ENCODE results near the gene DNMT3A.
"Not testable (repeated sequence)": the region's sequence is repeated elsewhere in the genome, so short reads cannot be mapped to it uniquely, and the experiment has no call there.

The DNMT3A gene

DNA sequence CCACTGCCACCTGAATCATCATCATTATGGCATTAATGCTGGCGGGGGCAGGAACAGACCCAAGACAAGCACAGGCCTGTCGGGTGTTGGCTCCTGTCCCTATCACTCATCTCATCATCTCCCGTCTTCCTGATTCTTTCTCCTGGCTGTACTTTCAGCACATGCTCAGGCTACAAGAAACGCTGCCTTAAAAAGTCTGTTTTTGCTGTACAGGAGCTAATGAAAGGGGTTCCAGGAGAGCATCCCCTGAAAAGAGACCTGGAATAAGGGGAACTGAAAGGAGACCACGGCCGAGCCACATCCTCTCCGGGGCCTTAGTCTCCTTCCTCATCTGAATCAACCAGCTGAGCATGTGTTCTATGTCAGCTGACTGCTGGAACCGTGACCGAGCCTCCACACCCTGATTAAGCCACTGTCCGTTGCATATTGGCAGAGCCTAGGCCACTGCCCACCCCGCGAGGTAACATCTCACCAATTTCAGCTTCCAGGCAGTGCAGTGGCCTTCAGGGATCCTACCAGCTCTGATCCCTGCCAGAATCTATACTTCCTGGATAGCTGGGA lies 62.6 kb downstream of the DNMT3A start:
- no peak overlapping the region for H3K4me3 ChIP-seq (ENCODE audit: low read length)
- DNase-seq (ENCODE audit: low read depth): peak; percentile 28
- TF ChIP-seq, protein P1, sequence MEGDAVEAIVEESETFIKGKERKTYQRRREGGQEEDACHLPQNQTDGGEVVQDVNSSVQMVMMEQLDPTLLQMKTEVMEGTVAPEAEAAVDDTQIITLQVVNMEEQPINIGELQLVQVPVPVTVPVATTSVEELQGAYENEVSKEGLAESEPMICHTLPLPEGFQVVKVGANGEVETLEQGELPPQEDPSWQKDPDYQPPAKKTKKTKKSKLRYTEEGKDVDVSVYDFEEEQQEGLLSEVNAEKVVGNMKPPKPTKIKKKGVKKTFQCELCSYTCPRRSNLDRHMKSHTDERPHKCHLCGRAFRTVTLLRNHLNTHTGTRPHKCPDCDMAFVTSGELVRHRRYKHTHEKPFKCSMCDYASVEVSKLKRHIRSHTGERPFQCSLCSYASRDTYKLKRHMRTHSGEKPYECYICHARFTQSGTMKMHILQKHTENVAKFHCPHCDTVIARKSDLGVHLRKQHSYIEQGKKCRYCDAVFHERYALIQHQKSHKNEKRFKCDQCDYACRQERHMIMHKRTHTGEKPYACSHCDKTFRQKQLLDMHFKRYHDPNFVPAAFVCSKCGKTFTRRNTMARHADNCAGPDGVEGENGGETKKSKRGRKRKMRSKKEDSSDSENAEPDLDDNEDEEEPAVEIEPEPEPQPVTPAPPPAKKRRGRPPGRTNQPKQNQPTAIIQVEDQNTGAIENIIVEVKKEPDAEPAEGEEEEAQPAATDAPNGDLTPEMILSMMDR (conservative IDR thresholded peaks at IDR 0.05; ENCODE audit: low read length): no peak

DNA sequence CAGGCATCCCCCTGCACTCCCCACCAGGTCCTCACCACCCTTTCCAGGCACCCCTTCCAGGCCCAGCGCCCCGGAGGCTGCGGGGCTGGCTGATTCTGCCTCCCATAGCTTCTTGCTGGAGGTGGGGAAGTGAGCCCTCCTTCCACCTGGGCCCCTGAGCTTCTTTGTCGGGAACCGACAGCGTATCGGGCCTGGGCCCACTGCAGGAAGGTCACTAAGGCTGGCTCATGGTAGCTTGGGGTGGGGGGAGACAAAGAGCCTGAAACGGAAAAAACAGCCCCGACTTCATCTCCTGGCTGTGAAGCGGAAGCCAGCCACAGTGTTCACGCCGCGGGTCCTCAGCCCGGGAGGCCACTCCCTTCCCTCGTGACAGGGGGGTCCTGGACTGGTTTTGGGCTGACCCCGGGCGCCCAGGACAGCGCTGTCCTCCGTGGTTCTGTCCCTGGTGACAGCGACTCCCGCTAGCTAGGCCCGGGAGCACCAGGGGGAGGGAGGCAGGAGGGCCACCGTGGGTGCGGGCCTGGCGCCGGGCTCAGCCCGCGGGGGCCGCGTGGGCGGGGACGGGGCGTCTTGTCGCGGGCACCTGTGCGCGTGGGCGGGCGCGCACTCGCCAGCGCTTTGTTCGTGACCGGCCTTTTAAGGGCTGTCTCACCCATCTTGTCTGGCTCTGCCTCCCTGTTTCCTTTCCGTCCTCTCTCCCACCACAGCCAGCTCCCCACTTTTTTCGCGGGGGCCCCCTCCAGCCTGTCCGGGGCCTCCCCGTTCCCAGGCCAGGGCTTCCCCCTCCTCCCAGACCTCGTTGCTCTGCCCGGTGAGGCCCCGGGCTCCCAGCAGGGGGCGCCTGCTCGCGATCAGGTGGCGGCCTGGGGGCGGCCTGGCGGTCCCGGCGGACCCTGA lies 64.9 kb downstream of the DNMT3A start:
- no peak for DNase-seq (ENCODE audit: low read depth)
- TF ChIP-seq, protein P1 (conservative IDR thresholded peaks at IDR 0.05; ENCODE audit: low read length): peak; percentile 21
- no peak overlapping the region for H3K4me3 ChIP-seq (ENCODE audit: low read length)

DNA sequence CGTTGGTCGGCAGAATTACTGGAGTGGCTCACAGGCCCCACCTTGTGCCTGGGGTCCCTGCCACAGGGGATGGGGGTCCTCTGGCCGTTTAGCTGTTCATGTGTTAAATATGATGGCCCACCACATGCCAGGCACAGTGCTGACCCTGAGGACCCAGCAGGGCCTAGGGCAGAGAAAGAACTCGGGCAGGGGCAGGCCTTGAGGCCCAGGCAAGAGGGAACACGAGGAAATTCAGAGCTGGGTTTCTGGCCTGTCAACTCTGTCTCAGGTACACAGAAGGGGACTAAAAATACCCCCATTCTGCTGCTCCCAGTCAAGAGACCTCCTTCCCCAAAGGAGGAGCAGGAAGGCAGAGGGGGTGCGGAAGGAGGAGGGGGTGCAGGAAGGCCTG lies 66.2 kb downstream of the DNMT3A start:
- no peak overlapping the region for H3K4me3 ChIP-seq (ENCODE audit: low read length)
- DNase-seq (ENCODE audit: low read depth): no peak
- TF ChIP-seq, protein P1 (conservative IDR thresholded peaks at IDR 0.05; ENCODE audit: low read length): no peak

DNA sequence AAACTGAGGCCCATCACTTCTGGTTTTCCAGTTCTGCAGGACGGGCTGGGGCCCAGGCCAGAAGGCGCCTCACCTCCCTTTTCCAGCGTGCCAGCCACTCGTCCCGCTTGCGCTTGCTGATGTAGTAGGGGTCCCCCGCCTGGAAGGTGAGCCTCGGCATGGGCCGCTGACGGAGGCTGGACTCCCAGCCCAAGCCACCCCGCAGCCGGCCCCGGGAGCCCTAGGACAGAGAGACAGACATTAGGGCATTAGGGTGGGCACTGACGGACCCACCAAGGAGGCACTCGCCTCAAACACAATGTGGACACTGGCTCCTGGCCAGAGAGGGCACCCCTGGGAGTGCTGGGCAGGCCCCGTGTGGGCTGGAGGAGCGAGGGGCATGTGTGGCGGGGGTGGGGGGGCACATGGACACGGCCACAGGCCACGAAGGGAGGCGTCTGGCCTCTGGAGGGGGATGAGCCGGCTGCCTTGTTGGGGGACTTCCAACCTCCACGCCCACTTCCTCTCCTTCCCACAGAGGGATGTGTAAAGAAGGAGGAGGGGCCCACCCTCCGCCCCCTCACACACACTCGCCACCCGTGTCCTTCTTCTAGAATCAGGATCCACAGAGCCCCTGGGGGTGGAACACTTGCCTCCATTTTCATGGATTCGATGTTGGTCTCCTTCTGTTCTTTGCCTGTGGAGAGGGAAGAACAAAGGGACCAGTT lies 66.7 kb downstream of the DNMT3A start:
- TF ChIP-seq, protein P1 (conservative IDR thresholded peaks at IDR 0.05; ENCODE audit: low read length): no peak
- no peak for DNase-seq (ENCODE audit: low read depth)
- no peak overlapping the region for H3K4me3 ChIP-seq (ENCODE audit: low read length)

DNA sequence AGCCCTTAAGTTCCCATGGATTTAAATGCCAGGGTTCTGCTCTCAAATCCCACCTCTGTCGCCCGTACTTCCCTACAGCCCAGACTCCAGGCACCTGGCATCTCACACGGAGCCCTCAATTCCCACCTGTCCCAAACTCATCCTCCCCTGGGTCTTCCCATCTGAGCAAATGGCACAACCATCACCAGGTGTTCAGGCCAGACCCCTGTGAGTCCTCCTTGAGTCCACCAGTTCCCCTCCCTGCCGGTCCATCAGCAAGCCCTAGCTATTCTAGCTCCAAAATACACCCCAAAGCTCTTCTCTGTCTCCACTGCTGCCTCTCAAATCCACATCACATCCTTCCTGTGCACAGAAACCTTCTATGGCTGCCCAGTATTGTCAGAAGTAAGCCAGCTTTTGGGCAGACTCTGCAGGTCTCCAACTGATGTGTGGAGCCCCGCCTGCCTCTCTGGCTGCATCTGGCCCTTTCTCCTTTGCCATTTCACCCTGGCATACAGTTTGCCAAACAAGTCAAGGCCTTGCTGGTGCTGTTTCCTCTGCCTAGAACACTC lies 67.7 kb downstream of the DNMT3A start:
- no peak overlapping the region for H3K4me3 ChIP-seq (ENCODE audit: low read length)
- TF ChIP-seq, protein P1 (conservative IDR thresholded peaks at IDR 0.05; ENCODE audit: low read length): no peak
- no peak for DNase-seq (ENCODE audit: low read depth)

DNA sequence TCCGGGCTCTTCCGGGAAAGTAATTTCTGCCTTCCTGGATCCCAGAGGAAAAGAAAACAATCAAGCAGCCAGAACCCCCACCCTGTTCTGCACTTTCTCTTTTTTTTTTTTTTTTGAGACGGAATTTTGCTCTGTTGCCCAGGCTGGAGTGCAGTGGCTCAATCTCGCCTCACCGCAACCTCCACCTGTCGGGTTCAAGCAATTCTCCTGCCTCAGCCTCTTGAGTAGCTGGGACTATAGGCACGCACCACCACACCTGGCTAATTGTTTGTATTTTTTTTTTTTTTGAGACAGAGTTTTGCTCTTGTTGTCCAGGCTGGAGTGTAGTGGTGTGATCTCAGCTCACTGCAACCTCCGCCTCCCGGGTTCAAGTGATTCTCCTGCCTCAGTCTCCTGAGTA lies 69.0 kb downstream of the DNMT3A start:
- not testable (repeated sequence) for H3K4me3 ChIP-seq (ENCODE audit: low read length); DNase-seq (ENCODE audit: low read depth)

DNA sequence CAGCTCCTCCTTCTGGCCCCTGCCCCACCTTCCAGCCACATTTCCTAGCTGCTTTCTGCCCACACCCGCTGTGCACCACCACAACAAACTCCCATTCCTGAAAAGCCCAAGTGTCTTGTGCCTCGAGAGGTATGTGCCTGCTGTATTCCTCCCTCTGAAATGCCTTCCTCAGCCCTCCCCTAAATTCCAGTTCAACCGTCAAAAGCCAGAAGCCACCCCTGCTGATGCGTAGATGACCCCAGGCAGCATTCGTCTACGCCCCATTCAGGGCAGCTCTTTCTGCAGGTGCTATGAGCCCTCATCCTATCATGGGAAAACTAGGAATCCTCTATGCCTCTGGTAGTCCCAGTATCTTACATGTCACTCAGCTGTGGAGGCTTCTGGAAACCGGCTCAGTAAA lies 71.7 kb downstream of the DNMT3A start:
- TF ChIP-seq, protein P1 (conservative IDR thresholded peaks at IDR 0.05; ENCODE audit: low read length): no peak
- no peak for DNase-seq (ENCODE audit: low read depth)

More for the DNA sequence above, 71.7 kb downstream of the DNMT3A start:
- no peak overlapping the region for H3K4me3 ChIP-seq (ENCODE audit: low read length)
